ENCODE results near the gene ZNF709. TPM values are rescaled to one million over a fixed set of nuclear protein-coding genes. Genes with fewer than 3 reads are reported as not detected.
A peak's percentile ranks its signal among the peaks of the same experiment; 100 is the strongest.
"Not testable (repeated sequence)": the region's sequence is repeated elsewhere in the genome, so short reads cannot be mapped to it uniquely, and the experiment has no call there.

The ZNF709 gene
- total and polyA plus RNA-seq, 3 experiments from 2014 or later, result 1.1 to 2.5 (median 2.5) TPM

GRCh38 chr19:12448808-12449207, 35.8 kb downstream of the ZNF709 start:
- H3K27me3 ChIP-seq (ENCODE audit: insufficient read depth, low read length, poor library complexity, severe bottlenecking), result no peaks in the 10 kb centered on the region
- H3K4me3 ChIP-seq (ENCODE audit: low read length), result no peak overlapping the region
- H3K36me3 ChIP-seq (ENCODE audit: insufficient read depth, low read length), result no peaks in the 10 kb centered on the region
- no peaks in the 10 kb centered on the region for H3K4me1 ChIP-seq (ENCODE audit: insufficient read depth, low read length)
- CTCF ChIA-PET, result no interaction called here
- Mint-ChIP-seq H3K4me1 (no peaks in the 10 kb centered on the region), H3K4me3 (no peak overlapping the region), H3K27ac (no peak overlapping the region), H3K27me3 (peaks cover 0 to 8% of the 10 kb centered on the region in 2 donors), H3K9me3 (peaks cover 24 to 45% (median 34%) of the 10 kb centered on the region in 5 donors), H3K36me3 (peaks cover 6 to 48% (median 9%) of the 10 kb centered on the region in 3 donors)
- no peaks in the 10 kb centered on the region for H3K9me3 ChIP-seq (ENCODE audit: low read length)
- POLR2A ChIA-PET, result no interaction called here
- DNase-seq, result no peak
- H3K27ac ChIP-seq (ENCODE audit: low read depth, low read length), result no peak overlapping the region

GRCh38 chr19:12440541-12441316, 43.9 kb downstream of the ZNF709 start, which contains the start of gene ZNF443:
TSS of gene ZNF443 (minus strand) at chr19:12441021. CDS start at chr19:12440914, 107 bp downstream.
- peaks cover 7 to 22% (median 8%) of the 10 kb centered on the region in 3 donors for H3K36me3 Mint-ChIP-seq
- no peaks in the 10 kb centered on the region for H3K36me3 ChIP-seq (ENCODE audit: insufficient read depth, low read length)
- peak within 1 kb of the TSS; percentile 65 to 97 (median 97) for H3K27ac Mint-ChIP-seq
- peak within 1 kb of the TSS; percentile 78 for H3K4me3 ChIP-seq (ENCODE audit: low read length)
- DNase-seq, result peak; percentile 94 to 99 (median 97)
- H3K9me3 Mint-ChIP-seq, result peaks cover 6 to 12% (median 10%) of the 10 kb centered on the region in 5 donors
- no peaks in the 10 kb centered on the region for H3K4me1 ChIP-seq (ENCODE audit: insufficient read depth, low read length)
- H3K27ac ChIP-seq (ENCODE audit: low read depth, low read length), result peak within 1 kb of the TSS; percentile 67
- ChIA-PET CTCF (no interaction called here), POLR2A (interaction anchor here (0.9 to 1.2 kb wide), 3 partner anchors 40 to 107 kb away, joined by 4 to 6 read pairs (median 4); partner anchors contain the start of genes ZNF563 and ZNF799)
- no peaks in the 10 kb centered on the region for H3K27me3 ChIP-seq (ENCODE audit: insufficient read depth, low read length, poor library complexity, severe bottlenecking)
- H3K4me1 Mint-ChIP-seq, result peaks cover 16 to 33% (median 23%) of the 10 kb centered on the region in 3 donors
- no peaks in the 10 kb centered on the region for H3K9me3 ChIP-seq (ENCODE audit: low read length)
- H3K4me3 Mint-ChIP-seq, result peak within 1 kb of the TSS; percentile 93 to 100 (median 99)
- H3K27me3 Mint-ChIP-seq, result no peaks in the 10 kb centered on the region

GRCh38 chr19:12439686-12440540, 44.7 kb downstream of the ZNF709 start:
- H3K4me1 ChIP-seq (ENCODE audit: insufficient read depth, low read length); H3K27me3 Mint-ChIP-seq; CTCF ChIA-PET; H3K27me3 ChIP-seq (ENCODE audit: insufficient read depth, low read length, poor library complexity, severe bottlenecking); H3K9me3 ChIP-seq (ENCODE audit: low read length); H3K36me3 ChIP-seq (ENCODE audit: insufficient read depth, low read length): not testable (repeated sequence)
- Mint-ChIP-seq H3K4me1 (peaks cover 16 to 33% (median 23%) of the 10 kb centered on the region in 3 donors), H3K4me3 (peak overlapping the region; percentile 85 to 100 (median 98)), H3K27ac (peak overlapping the region; percentile 47 to 97 (median 88)), H3K36me3 (peaks cover 10 to 26% (median 11%) of the 10 kb centered on the region in 3 donors), H3K9me3 (peaks cover 4 to 13% (median 9%) of the 10 kb centered on the region in 5 donors)
- DNase-seq, result peak; percentile 8 to 61 (median 38)
- Histone ChIP-seq H3K27ac (ENCODE audit: low read depth, low read length) (peak overlapping the region; percentile 67), H3K4me3 (ENCODE audit: low read length) (peak overlapping the region; percentile 78)
- POLR2A ChIA-PET, result interaction anchor here (1.2 kb wide), 2 partner anchors 39 to 107 kb away, joined by 4 to 6 read pairs; partner anchors contain the start of genes ZNF563 and ZNF799

GRCh38 chr19:12430726-12431299, 53.8 kb downstream of the ZNF709 start:
- CTCF ChIA-PET; H3K4me3 ChIP-seq (ENCODE audit: low read length); H3K27me3 Mint-ChIP-seq; H3K27ac Mint-ChIP-seq; POLR2A ChIA-PET; H3K4me1 Mint-ChIP-seq; H3K4me3 Mint-ChIP-seq; DNase-seq; H3K4me1 ChIP-seq (ENCODE audit: insufficient read depth, low read length); H3K27me3 ChIP-seq (ENCODE audit: insufficient read depth, low read length, poor library complexity, severe bottlenecking); H3K27ac ChIP-seq (ENCODE audit: low read depth, low read length): not testable (repeated sequence)
- Mint-ChIP-seq H3K36me3 (peaks cover 31 to 72% (median 58%) of the 10 kb centered on the region in 3 donors), H3K9me3 (peaks cover 35 to 77% (median 43%) of the 10 kb centered on the region in 5 donors)
- Histone ChIP-seq H3K36me3 (ENCODE audit: insufficient read depth, low read length) (peaks cover 10% of the 10 kb centered on the region), H3K9me3 (ENCODE audit: low read length) (peaks cover 16% of the 10 kb centered on the region)

GRCh38 chr19:12425888-12426274, 58.7 kb downstream of the ZNF709 start:
- Histone ChIP-seq H3K4me1 (ENCODE audit: insufficient read depth, low read length) (no peaks in the 10 kb centered on the region), H3K9me3 (ENCODE audit: low read length) (peaks cover 7% of the 10 kb centered on the region), H3K4me3 (ENCODE audit: low read length) (no peak overlapping the region), H3K36me3 (ENCODE audit: insufficient read depth, low read length) (peaks cover 2% of the 10 kb centered on the region), H3K27me3 (ENCODE audit: insufficient read depth, low read length, poor library complexity, severe bottlenecking) (no peaks in the 10 kb centered on the region), H3K27ac (ENCODE audit: low read depth, low read length) (no peak overlapping the region)
- Mint-ChIP-seq H3K27me3 (no peaks in the 10 kb centered on the region), H3K4me3 (no peak overlapping the region), H3K9me3 (peaks cover 22 to 73% (median 43%) of the 10 kb centered on the region in 5 donors), H3K27ac (peak overlapping the region in 1 of 8 donors; percentile 24), H3K4me1 (no peaks in the 10 kb centered on the region), H3K36me3 (peaks cover 13 to 67% (median 37%) of the 10 kb centered on the region in 3 donors)
- CTCF ChIA-PET, result no interaction called here
- no peak for DNase-seq
- POLR2A ChIA-PET, result no interaction called here

GRCh38 chr19:12425236-12425887, 59.3 kb downstream of the ZNF709 start:
- no peak overlapping the region for H3K4me3 ChIP-seq (ENCODE audit: low read length)
- CTCF ChIA-PET, result no interaction called here

GRCh38 chr19:12417273-12417672, 67.3 kb downstream of the ZNF709 start:
- POLR2A ChIA-PET; H3K4me1 ChIP-seq (ENCODE audit: insufficient read depth, low read length); H3K27ac ChIP-seq (ENCODE audit: low read depth, low read length); H3K27me3 ChIP-seq (ENCODE audit: insufficient read depth, low read length, poor library complexity, severe bottlenecking); H3K4me3 Mint-ChIP-seq; H3K9me3 ChIP-seq (ENCODE audit: low read length); H3K4me1 Mint-ChIP-seq; H3K27ac Mint-ChIP-seq; DNase-seq; H3K36me3 ChIP-seq (ENCODE audit: insufficient read depth, low read length); H3K27me3 Mint-ChIP-seq; CTCF ChIA-PET; H3K4me3 ChIP-seq (ENCODE audit: low read length): not testable (repeated sequence)
- H3K9me3 Mint-ChIP-seq, result peaks cover 12 to 51% (median 28%) of the 10 kb centered on the region in 5 donors
- peaks cover 0 to 47% (median 7%) of the 10 kb centered on the region in 3 donors for H3K36me3 Mint-ChIP-seq

More at GRCh38 chr19:12425236-12425887, 59.3 kb downstream of the ZNF709 start:
- no peak for DNase-seq
- H3K9me3 ChIP-seq (ENCODE audit: low read length), result peaks cover 2% of the 10 kb centered on the region
- Mint-ChIP-seq H3K4me3 (no peak overlapping the region), H3K27me3 (no peaks in the 10 kb centered on the region), H3K27ac (no peak overlapping the region), H3K36me3 (peaks cover 8 to 63% (median 31%) of the 10 kb centered on the region in 3 donors), H3K9me3 (peaks cover 17 to 72% (median 37%) of the 10 kb centered on the region in 5 donors), H3K4me1 (no peaks in the 10 kb centered on the region)
- no peak overlapping the region for H3K27ac ChIP-seq (ENCODE audit: low read depth, low read length)
- POLR2A ChIA-PET, result no interaction called here
- H3K27me3 ChIP-seq (ENCODE audit: insufficient read depth, low read length, poor library complexity, severe bottlenecking), result no peaks in the 10 kb centered on the region
- H3K4me1 ChIP-seq (ENCODE audit: insufficient read depth, low read length), result no peaks in the 10 kb centered on the region
- H3K36me3 ChIP-seq (ENCODE audit: insufficient read depth, low read length), result no peaks in the 10 kb centered on the region

Data from CD8-positive, alpha-beta memory T cell (primary cell).